RPMI8226 (cell line): ENCODE measurements around the gene PRUNE2.
"Not testable (repeated sequence)": the region's sequence is repeated elsewhere in the genome, so short reads cannot be mapped to it uniquely, and the experiment has no call there.

ENCODE experiments used
- DNase-seq: peaks from one replicate; pipeline ENCODE4 v3.0.0-alpha.2; 2015

Gene PRUNE2

GRCh38 chr9:76793784-76794431 lies 112.0 kb downstream of the PRUNE2 start:
- no peak for DNase-seq

DNA sequence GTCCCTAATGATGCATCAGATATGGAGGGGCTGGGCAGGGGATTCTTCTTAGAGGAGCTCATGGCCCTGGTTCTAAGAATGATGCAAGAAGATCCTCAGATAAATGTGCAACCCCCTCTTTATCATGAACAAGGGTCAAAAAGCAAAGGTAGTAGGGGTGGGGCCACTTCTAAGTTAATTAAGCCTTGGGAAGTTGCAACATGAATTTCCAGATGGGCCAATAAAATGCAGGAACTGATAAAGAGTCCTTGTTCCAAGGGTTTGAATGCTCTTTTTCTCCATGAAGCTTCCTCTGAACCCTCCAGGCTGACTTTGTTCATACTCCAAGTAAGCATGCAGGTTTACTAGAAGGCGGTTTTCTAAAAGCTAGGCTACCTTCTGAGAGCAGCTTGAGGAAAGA lies 116.1 kb downstream of the PRUNE2 start:
- no peak for DNase-seq

DNA sequence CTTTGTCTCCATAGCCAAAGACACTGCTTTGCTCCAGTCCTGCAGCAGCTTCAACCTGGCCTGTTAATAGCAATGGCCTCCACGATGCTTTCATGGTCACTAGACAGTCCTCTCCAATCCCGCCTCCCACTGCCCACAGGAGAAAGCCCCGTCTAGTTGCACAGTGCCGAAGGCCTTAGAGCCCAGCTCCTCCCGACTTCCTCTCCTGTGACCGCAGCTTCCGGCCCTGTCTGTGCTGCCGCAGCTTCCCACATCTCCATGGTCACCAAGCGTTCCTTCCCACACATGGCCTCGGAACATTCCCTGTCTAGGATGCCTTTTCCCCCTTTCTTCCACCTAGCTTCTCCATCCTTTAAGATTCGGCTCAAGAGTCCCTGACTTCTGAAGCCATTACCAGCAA lies 118.2 kb downstream of the PRUNE2 start:
- DNase-seq: no peak

DNA sequence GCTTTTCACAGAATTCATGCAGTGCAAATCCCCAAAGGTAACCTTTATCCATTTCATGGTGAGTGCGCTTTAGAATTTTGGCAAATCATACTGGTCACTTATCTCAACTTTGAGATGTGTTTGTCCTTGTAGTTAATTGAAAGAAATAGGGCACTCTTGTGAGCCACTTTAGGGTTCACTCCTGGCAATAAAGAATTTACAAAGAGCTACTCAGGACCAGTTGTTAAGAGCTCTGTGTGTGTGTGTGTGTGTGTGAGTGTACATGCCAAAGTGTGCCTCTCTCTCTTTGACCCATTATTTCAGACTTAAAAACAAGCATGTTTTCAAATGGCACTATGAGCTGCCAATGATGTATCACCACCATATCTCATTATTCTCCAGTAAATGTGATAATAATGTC lies 120.4 kb downstream of the PRUNE2 start:
- DNase-seq: no peak

DNA sequence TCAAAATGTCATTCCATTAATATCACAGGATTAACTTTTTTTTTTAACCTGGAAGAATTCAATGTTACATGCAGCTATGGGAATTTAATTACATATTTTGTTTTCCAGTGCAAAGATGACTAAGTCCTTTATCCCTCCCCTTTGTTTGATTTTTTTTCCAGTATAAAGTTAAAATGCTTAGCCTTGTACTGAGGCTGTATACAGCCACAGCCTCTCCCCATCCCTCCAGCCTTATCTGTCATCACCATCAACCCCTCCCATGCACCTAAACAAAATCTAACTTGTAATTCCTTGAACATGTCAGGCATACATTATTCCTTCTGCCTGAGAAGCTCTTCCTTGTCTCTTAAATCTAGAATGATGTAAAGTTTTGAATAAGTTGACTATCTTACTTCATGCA lies 121.0 kb downstream of the PRUNE2 start:
- no peak for DNase-seq

GRCh38 chr9:76772686-76773445 lies 133.0 kb downstream of the PRUNE2 start:
- DNase-seq: no peak

DNA sequence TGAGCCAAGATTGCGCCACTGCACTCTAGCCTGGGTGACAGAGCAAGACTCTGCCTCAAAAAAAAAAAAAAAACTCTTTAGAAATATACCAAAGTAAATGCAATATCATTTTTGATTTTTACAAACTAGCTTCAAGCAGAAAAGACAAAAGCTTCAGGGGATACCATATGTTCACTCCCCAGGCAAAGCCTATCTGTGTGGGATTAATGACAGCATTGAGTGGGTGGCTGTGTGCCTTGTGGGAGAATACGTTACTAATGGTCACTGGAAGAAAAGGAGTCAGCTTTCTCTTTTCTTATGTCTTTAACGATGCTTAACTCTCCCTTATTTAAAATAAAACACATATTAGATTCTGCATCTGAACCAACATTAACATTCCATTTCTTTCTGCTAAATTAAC lies 139.8 kb downstream of the PRUNE2 start:
- no peak for DNase-seq

DNA sequence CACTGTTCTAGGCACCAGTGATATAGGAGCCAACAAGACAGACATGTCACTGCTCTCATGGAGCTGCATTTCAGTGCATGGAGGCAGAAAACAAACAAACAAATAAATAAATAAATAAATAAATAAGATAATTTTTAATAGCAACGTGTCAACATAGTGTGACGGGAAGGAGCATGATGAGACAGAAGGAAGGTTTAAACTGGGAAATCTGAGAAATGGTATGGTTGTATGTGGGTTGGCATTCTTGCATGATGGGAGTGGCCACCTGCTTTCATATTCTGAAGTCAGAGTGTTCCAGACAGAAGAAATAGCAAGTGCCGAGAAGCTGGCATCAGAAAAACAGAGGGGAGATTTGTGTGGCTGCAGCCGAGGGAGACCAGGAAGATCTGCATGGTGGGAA lies 141.8 kb downstream of the PRUNE2 start, which contains the start of gene PCA3:
Gene PCA3, plus strand, starts transcription at position 301 of the 400 bp plus-strand sequence.
- no peak for DNase-seq

- no peak for DNase-seq
These were observed 144.5 kb downstream of the PRUNE2 start for GRCh38 chr9:76761448-76761847.

DNA sequence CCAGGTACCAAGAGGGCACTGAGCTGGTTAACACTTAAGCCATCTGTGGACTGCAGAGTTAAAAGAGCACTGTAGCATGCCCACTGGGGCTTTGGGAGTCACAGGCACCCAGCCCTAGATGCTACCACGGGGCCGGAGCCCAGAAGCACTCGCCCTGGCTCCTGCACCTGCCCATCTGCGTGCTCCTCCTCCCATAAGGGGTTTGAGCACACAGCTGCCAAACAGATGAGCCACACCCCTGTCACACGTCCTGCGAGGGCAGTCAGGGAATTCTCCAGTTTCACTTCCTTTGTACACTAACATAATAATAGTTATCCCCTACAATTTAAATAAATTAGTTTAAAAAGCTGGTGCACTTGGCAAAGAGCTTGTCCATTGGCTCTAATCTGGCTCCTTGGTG lies 146.2 kb downstream of the PRUNE2 start:
- peak; percentile 59 for DNase-seq

DNA sequence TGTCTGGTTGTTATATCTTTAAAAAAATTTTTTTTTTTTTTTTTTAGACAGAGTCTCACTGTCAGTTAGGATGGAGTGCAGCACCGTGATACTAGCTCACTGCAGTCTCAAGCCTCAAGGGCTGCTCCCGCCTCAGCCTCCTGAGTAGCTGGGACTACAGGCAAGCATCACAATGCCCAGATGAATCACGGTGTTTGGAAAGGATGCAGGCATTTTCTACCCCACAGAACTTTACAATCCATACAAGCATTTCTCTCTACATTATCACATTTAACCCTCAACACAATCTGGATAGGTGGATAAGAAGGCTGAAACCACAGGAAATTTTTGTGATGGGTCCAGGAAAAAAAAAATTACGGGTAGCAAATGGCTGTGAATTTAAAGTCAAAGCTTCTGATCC lies 147.4 kb downstream of the PRUNE2 start:
- DNase-seq: no peak

DNA sequence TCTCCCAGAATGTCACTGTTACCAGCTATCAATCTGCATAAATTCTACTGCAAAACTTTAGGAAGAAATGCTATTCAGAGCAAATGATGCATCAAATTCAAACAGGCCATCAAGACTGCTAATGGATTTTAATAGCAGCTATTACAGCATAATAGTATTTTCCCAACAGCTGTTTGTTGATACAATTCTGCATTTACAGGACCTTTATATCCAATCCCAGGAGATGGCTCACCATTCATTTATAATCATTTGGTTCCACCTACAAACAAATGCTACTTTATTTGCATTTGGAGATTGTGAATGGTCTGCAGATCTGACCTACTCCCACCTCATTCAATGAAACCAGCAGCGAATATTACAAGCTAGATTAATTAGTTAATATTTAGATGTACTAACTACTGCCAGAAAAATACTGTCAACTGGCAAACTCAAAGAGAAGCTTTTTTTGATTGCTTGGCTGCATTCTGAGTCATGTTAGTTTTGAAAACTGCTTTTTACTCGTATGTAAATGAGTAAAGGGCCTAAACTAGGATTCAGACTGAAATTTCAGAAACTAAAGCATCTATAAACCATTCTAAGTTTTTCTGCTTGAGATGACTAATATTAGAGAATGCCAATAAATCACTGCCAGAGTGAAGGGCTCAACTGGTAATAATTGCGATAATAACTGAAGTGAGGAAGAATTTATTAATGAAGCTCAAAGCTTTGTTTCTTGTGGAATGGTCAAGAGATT lies 148.8 kb downstream of the PRUNE2 start:
- no peak for DNase-seq

DNA sequence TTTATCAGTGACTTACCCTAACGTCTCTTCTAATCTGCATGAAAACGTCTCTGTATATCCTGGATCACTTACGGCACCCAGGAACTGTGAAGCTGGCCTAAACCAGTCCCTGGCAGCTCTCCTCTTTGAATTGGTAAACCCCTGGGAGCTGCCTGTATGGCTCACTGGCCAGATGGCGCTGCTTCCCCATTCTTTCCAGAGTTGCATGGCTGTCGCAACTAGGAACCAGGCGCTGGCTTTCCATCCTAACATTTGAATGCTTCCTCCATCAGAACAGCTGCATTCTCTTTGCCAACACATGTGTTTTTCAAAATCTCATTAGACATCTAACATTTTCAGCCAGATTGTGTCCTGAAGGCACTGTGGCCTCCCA lies 149.7 kb downstream of the PRUNE2 start:
- DNase-seq: peak; percentile 11

DNA sequence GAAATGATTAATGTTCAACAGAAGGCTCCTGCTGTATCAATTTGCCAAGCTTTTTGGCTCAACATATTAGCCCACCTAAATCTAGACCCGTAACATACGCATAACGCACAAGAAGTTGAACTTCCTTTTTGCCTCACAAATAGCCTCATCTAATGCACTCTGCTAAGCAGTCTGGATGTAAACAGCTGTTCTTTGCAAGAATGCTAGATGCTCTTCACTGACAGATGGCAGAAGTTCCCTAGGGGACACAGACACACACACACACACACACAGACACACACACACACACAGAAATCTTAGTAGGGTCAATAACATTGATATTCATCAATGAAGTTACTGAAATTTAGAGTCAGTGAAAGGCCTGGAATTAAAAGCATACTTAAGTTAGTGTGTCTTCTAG lies 154.9 kb downstream of the PRUNE2 start:
- no peak for DNase-seq

GRCh38 chr9:76744336-76744735 lies 161.6 kb downstream of the PRUNE2 start:
- no peak for DNase-seq

- DNase-seq: no peak
These were observed 162.0 kb downstream of the PRUNE2 start for GRCh38 chr9:76743931-76744330.

GRCh38 chr9:76742890-76743289 lies 163.0 kb downstream of the PRUNE2 start:
- DNase-seq: not testable (repeated sequence)

GRCh38 chr9:76741524-76741923 lies 164.4 kb downstream of the PRUNE2 start:
- no peak for DNase-seq

GRCh38 chr9:76738402-76738801 lies 167.5 kb downstream of the PRUNE2 start:
- no peak for DNase-seq

- DNase-seq: no peak
These were observed 168.6 kb downstream of the PRUNE2 start for GRCh38 chr9:76737154-76737902.

GRCh38 chr9:76734716-76735115 lies 171.2 kb downstream of the PRUNE2 start:
- DNase-seq: no peak

GRCh38 chr9:76733096-76733495 lies 172.8 kb downstream of the PRUNE2 start:
- DNase-seq: no peak

GRCh38 chr9:76732341-76732958 lies 173.5 kb downstream of the PRUNE2 start:
- DNase-seq: no peak
